D721Med (cell line): ENCODE data around the gene RALGAPA2.

ENCODE experiments used
- DNase-seq: peaks from one replicate; pipeline ENCODE4 v3.0.0; 2011; ENCODE audit warnings: low spot score; ENCODE audit not compliant: insufficient read length
- FAIRE-seq: peaks from 2 replicates; lab custom pipeline; 2011; peaks lifted over from hg19 to GRCh38; lab: Jason Lieb, UNC
- TF ChIP-seq, protein P1 (sequence below): IDR thresholded peaks from 2 replicates; pipeline ENCODE4 v1.5.1; 2012; ENCODE audit warnings: mild to moderate bottlenecking, control low read depth; ENCODE audit not compliant: insufficient read depth; ENCODE audit errors: missing control alignments

The RALGAPA2 gene

DNA sequence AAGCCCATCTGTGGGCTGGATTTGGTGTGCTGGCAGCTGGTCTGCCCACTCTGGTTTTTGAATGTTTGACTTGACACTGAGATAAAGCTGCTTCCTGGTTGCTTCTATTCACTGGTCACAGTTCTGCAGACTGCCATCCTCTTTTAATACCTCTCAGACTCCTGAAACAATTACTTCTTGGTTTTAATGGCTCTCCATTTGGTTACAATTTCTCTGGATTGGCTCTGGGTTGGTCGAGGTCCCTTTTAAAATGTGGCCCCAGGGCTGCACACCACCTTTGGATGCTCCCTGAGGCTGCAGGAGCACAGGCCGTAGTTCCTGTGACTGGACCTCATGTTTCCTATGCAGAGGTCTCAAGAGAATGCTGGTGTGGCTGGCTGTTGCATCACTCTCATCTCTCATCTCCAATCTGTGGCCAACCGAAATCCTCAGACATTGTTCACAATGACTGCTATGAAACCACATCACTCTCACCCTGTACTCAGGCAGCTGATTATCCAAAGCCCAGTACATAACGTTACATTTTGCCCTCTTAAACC, 246.0 kb downstream of the RALGAPA2 start:
- FAIRE-seq (no peak), DNase-seq (no peak)
- TF ChIP-seq, protein P1, sequence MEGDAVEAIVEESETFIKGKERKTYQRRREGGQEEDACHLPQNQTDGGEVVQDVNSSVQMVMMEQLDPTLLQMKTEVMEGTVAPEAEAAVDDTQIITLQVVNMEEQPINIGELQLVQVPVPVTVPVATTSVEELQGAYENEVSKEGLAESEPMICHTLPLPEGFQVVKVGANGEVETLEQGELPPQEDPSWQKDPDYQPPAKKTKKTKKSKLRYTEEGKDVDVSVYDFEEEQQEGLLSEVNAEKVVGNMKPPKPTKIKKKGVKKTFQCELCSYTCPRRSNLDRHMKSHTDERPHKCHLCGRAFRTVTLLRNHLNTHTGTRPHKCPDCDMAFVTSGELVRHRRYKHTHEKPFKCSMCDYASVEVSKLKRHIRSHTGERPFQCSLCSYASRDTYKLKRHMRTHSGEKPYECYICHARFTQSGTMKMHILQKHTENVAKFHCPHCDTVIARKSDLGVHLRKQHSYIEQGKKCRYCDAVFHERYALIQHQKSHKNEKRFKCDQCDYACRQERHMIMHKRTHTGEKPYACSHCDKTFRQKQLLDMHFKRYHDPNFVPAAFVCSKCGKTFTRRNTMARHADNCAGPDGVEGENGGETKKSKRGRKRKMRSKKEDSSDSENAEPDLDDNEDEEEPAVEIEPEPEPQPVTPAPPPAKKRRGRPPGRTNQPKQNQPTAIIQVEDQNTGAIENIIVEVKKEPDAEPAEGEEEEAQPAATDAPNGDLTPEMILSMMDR, result no peak

DNA sequence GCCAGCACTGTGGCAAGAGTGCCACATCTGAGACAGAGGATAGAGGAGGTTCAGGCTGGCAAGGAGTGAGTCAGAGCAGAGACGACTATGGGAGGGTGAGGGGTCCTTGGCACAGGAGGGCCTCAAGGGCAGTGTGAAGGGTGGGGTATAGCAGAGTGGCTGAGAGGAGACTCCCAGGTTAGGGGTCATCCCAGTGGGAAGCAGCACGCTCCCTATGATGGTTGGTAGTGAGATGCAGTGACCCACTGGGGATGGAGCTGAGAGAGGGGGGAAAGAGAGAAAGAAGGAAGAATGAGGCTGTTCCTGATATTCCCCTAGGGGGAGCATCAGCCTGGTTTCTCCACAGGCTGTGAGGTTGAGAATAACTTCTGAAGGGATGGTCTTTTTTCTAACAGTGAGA, 247.2 kb downstream of the RALGAPA2 start:
- no peak for DNase-seq
- TF ChIP-seq, protein P1, result no peak
- no peak for FAIRE-seq

DNA sequence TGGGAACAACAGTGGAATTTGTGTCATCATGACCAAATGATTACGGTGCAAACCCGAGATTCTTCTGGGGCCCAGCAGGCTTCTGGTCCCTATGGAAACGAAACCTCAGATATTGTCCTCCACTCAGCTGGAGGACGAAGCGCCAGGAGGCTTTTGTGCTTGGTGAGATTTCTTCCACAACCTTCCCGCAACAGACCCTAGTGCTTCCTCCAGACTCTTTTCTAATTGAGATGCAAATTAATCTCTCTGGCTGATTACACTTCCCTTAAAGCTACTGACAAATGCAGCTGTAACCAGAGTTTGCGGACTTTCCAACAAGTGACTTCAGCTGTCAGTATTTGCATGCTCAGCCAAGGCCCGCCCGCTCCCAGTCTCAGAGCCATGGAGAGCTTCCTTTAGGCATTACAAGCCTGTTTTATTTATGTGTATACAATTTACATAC, 248.5 kb downstream of the RALGAPA2 start:
- DNase-seq (no peak), FAIRE-seq (no peak)
- TF ChIP-seq, protein P1, result no peak

DNA sequence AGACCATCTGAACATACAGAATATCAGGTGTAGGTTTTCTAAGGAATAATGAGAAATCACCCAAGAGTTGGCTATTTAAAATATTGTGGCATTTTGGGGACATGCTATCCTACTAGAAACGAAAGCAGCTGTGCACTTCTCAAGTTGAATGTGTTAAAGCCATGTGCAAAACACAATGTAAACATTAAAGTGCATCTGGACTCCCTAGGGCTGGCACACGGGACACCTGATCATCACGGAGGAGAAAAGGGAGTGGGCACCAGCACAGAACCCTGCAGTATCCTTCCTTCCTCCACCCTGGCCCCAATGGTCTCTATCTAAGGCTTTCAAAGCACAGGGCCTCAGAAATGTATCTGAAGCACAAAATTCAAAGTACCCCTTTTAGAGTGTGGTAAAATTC, 250.3 kb downstream of the RALGAPA2 start:
- FAIRE-seq (no peak), DNase-seq (no peak)
- TF ChIP-seq, protein P1, result no peak

GRCh38 chr20:20461551-20461950, 250.9 kb downstream of the RALGAPA2 start:
- no peak for DNase-seq
- TF ChIP-seq, protein P1, result no peak
- FAIRE-seq, result no peak

DNA sequence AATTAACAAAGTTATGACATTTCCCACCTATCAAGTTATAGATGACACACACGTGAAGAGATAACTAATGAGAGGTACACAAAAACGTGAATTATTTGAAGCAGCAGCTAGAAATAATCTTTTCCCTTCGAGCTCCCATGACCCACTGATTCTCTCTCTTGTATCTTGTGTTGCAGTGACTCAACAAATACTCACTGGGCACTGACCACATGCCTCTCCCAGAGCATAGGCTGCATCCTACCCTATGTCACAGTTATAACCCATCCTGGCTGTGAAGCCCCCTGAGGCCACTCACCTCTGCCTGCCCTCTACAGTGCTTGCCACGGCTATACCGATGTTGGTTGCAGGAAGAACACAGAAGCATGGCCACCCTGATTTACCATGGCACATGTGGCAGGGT, 252.7 kb downstream of the RALGAPA2 start:
- FAIRE-seq, result no peak
- TF ChIP-seq, protein P1, result no peak
- no peak for DNase-seq

DNA sequence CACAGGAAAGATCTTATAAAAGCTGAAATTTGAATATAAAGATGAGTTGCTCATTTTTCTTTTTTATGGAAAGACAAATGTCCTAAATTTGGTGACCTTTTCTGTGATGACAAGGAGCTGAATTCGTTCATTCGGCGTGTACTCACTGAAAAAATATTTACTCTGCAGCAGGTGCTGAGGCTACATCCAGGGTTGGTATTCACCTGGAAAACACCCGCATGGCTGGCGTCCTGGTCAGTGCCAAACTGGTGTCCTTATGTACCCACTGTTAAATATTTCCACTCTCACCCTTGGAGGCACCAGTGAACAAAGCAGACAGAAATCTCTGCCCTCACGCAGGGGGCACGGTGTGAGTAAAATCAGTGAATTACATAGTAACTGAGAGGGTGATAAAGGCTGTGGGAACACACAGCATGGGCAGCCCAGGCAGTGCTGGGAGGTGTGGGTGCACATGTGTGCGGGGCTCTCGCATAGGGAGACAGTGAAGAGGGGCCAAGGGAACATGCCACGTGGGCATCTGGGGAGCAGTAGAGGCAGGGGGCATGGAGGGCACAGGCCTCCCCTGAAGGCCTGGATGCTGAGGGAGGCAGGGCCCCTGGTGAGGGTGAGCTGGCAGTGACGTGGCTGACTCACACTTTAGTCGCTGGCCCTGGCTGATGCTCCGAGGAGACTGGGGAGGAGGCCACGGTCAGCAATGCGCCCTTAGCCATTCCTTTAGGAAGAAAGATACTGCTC, 254.9 kb downstream of the RALGAPA2 start:
- TF ChIP-seq, protein P1, result no peak
- no peak for FAIRE-seq
- DNase-seq, result no peak
